NCI-H446 (cell line): Measurements from ENCODE around the gene ZNF831.

Experiments used
- DNase-seq, 2 experiments: peaks; one replicate each; lab custom pipeline; 2025; lab: John Stamatoyannopoulos, UW

Gene ZNF831

GRCh38 chr20:59247731-59248684, 84.4 kb downstream of the ZNF831 start:
- DNase-seq = no peak

DNA sequence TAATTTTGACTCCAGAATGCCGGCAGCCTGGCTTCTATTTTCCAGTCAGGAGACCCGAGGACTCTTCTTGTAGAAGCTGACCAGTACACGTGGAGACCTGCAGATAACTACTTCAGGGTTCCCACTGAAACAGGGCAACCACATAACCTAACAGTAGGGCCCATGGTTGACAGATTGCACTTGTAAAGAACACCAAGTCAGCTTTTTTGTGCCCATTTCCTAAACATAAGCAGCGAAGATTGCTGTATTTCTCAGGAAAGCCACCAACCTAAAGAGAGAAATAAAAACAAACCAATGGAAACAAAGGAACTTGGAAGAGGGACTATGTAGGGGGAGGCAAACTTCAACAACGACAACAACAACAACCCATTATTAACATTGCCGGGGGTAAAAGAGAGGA, 86.7 kb downstream of the ZNF831 start:
- DNase-seq = no peak

DNA sequence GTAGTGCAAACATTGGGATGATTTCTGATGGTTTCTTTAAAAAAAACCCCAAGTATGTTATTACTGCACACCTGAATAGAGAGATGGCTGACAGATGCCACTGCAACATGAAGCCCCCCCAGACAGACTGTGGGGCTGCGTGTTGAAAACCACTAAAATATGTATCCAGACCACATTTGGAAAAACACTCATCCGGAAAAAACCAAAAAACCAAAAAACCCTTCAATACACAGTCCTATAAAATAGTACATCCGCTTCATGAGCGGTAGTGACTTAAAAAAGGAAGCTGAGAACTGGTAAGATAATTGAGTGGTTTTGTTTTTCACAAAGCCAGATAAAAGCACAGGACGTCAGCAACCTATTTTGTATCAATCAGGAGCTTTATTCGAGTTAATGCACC, 89.7 kb downstream of the ZNF831 start:
- DNase-seq = no peak

DNA sequence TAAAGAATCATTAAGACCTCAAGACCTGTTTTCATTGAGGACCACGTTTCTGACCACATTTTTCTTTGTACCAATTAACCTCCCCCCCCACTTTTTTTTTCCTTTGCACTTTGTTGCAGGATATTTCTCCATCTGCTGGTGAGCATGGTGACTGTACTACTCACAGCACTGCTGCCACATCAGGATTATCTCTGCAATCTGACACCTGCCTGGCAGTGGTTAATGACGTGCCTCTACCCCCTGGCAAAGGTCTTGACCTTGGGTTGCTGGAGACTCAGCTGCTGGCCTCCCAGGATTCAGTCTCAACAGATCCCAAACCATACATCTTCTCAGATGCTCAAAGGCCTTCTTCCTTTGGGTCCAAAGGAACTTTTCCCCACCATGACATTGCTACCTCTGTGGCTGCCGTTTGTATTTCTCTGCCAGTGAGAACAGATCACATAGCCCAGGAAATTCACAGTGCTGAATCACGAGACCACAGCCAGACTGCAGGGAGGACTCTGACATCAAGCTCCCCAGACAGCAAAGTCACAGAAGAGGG, 90.2 kb downstream of the ZNF831 start:
- DNase-seq = no peak

DNA sequence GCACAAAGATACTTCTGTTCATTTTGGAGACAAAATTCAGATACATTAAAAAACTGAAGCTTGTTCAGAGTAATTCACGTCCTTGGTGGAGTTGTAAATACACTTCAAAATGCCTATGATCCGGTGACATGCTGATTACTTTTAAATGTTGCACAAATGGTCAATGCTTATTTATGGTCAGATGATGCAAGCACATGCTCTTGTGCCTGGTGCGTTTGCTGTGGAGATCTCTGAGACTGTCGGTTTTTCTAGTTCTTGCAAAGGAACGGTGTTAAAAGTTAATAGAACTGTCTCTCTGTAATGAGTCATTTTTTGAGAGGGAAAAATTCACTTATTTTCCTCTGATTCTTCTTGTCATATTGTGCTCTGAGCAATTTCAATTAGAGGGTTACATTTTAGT, 91.6 kb downstream of the ZNF831 start:
- DNase-seq = no peak

- DNase-seq = no peak
These were observed 94.6 kb downstream of the ZNF831 start for GRCh38 chr20:59258221-59258621.

- no peak for DNase-seq
These were observed 96.3 kb downstream of the ZNF831 start for GRCh38 chr20:59259946-59260345.

- DNase-seq = no peak
These were observed 101.7 kb downstream of the ZNF831 start for GRCh38 chr20:59265298-59265697.

DNA sequence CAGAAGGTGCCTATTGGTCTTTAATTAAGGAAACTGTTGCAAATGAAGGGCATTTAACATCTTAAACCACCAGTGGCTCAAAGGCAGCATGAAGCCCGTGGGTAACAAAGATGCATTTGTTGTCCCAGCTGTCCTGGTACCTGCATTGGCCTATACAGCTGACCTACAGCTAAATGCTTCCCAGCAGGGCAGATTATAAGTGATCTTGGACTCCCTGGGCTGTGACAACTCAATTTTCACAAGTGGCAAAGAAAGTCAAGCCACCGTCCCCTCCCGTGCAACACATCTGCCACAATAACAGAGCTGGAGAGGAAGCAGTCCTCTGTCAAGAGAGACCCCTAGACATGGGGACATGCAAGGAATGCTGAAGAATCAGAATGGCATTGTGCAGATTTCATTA, 105.2 kb downstream of the ZNF831 start:
- DNase-seq = no peak

GRCh38 chr20:59269411-59270025, 105.9 kb downstream of the ZNF831 start:
- no peak for DNase-seq

GRCh38 chr20:59270380-59270779, 106.8 kb downstream of the ZNF831 start:
- no peak for DNase-seq

DNA sequence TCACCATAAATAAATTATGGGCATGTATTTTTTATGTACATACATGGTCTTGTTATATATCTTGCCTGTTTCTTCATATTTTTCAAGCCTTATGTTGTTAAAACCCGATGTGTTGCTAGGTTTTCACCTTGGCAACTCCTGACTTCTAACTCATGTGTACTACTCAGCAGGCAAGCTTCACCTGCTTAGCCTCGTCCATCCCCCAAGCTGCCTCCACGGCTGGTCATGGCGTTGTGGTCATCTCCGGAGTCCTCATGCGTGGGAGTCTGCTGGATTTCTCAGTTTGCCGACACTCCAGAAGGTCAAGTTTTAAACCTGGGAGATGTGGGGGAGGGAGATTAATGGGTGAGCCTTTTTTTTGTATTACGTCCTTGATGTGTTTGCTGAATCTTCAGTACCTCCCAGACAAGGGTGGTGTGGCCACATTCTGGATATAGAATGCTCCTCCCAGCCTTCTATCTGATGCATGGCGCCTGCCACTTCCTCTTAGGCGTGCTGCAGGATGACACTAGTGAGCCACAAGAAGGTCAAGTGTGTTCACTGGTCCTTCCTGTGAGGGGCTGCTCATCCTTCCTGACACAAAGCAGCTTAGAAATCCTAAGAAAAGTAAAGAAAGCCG, 110.2 kb downstream of the ZNF831 start:
- DNase-seq = no peak

- no peak for DNase-seq
These were observed 113.3 kb downstream of the ZNF831 start for GRCh38 chr20:59276938-59277337.

GRCh38 chr20:59284470-59284869, 120.8 kb downstream of the ZNF831 start:
- DNase-seq = no peak

- no peak for DNase-seq
These were observed 126.4 kb downstream of the ZNF831 start for GRCh38 chr20:59289994-59290393.

DNA sequence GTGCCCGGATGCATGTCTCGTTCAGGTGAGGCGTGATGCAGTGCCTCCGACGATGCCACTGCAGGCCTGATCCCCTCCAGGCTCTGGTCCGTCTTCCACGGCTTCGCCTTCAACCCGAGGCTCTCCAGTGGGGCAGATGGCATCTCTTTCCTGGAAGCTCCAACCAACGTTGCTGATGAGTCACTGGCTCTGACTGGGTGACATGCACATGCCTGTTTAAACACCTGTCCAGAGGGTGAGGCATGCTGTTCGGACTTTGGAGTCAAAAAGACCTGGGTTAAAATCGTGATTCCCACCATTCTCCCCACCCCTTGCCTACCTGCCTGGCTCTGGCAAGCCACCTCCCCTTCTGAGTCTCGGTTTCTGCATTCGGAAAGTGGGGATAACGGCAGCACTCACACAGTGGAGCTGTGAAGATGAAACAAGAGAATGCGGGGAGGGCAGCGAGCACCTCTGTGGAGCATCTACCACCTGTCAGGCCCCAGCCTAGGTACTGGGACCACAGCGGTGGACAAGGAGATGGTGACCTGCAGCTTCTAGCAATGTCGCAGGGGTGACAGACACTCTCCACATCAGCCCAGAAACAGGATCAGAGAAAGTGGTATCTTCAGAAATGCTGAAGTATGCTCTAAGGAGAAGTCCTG, 128.2 kb downstream of the ZNF831 start:
- DNase-seq = peak in 1 of 2 experiments; percentile 19

GRCh38 chr20:59295531-59295930, 131.9 kb downstream of the ZNF831 start:
- no peak for DNase-seq

- DNase-seq = no peak
These were observed 134.1 kb downstream of the ZNF831 start for GRCh38 chr20:59297686-59298085.

DNA sequence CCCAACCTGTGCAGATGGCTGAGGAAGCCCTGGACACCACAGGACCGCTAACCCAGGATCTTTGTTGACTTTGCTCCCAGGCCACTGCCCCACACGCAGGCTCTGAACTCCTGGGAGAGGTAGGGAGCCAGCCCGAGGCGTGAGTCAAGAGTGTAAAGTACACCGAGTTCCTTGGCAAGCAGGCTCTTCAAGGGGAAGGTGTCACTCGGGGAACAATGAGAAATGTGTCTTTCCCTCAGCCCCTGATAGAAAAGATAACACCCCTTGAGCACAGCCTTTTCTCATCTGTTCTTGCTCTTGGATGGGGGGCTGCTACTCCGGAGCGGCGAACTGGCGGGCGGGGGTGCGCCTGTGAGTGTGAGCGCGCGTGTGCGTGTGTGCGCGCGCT, 136.3 kb downstream of the ZNF831 start:
- no peak for DNase-seq

DNA sequence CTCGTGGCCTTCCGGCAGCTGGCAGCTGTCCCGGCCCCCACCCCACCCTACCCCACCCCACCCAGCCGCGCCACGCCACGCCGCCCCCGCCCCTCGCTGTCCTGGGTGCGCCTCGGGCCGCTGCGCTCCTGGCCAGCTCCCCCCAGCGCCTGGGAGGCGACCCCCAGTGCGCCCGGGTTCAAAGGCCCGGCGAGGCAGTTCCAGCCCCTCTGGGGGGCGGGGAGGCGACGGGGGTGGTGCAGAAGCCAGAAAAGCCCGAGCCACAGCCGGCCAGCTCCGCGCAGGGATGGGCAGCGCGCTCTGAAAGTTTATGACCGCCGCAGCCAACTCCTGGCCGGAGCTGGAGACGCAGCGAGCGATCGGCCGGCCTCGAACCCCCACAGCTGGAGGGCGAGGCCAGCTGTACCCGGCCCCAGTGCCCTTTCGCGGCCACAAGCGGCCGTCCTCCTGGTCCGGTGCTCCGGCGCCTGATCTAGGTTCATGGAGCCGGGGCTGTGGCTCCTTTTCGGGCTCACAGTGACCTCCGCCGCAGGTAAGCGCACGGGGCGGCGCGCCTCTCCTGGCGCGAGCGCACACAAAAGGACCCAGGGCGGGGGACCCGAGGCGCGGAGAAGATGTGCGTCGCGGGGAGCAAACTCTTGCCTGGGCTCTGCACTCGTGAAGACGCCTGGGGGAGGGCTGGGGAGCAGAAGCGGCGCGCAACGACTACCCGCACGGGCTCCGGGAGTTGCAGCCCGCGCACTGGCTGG, 136.9 kb downstream of the ZNF831 start, which contains the start of gene EDN3:
EDN3 (plus strand) TSS at position 279 of the 749 bp plus-strand sequence; CDS start at position 481, 202 bp downstream.
- DNase-seq = no peak

DNA sequence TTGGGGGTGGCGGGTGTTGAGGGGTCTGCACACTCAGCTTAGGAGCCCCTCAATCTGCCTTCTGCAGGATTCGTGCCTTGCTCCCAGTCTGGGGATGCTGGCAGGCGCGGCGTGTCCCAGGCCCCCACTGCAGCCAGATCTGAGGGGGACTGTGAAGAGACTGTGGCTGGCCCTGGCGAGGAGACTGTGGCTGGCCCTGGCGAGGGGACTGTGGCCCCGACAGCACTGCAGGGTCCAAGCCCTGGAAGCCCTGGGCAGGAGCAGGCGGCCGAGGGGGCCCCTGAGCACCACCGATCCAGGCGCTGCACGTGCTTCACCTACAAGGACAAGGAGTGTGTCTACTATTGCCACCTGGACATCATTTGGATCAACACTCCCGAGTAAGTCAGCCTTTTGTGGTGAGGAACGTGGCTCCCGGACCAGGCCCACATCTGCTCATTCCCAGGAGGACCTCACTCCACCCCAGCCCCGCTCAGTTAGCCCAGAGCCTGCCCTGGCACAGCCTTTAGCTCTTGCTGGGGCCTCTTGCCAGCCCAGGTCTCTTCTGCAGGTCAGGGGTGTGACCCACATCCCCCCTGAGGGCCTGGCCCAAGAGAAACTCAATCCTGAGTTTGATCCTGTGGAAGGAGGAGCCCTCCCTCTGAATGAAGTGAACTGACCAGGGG, 137.9 kb downstream of the ZNF831 start:
- no peak for DNase-seq
